ENCODE results near the gene TNFRSF8. TPM values are rescaled to one million over a fixed set of nuclear protein-coding genes. Genes with fewer than 3 reads are reported as not detected.
A peak's percentile ranks its signal among the peaks of the same experiment; 100 is the strongest.

TNFRSF8 gene
- total RNA-seq, 1 experiment from 2014 or later, result 2.9 TPM

DNA sequence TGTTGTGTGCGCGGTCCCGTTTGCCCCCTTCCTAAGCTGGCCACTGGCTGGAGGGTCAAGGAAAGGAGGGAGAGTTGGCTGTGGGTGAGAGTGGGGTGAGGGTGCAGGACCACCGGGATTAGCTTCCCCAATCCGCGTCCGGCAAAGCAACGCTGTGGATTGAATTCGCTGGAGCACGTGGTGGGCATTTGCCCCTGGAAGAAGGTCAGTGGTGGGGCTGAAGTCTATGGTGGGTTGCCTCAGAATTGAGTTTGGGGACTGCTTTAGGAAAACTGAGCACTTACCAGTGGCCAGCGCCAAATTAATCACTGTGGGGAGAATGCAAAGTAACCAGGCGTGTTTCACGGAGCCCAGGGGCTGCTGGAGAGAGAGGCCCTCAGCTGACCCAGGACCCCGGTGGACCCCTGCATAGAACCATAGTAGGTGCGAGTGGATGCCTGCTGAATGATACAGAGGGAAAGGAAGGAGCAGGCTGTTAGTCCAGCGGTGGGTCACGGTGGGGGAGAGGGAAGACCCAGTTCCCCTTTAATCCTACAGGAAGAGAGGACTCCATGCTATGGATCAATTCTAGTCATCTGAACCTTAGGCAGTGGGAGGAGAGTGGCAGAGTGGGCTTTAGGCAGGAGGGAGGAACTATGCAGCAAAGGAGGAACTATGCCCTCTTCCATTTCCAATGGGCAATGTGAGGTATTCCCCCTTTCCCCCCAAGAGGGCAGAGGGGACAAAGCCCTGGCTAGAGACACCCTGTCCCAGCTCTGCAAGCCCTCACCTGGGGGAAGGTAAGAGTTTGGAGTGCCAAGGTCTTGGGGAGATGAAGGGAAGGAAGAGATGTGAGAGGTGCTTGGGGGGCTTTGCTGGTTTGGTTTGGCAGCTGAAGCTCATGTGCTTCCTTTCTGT lies 1.2 kb downstream of the TNFRSF8 start:
- TF ChIP-seq, protein P1, sequence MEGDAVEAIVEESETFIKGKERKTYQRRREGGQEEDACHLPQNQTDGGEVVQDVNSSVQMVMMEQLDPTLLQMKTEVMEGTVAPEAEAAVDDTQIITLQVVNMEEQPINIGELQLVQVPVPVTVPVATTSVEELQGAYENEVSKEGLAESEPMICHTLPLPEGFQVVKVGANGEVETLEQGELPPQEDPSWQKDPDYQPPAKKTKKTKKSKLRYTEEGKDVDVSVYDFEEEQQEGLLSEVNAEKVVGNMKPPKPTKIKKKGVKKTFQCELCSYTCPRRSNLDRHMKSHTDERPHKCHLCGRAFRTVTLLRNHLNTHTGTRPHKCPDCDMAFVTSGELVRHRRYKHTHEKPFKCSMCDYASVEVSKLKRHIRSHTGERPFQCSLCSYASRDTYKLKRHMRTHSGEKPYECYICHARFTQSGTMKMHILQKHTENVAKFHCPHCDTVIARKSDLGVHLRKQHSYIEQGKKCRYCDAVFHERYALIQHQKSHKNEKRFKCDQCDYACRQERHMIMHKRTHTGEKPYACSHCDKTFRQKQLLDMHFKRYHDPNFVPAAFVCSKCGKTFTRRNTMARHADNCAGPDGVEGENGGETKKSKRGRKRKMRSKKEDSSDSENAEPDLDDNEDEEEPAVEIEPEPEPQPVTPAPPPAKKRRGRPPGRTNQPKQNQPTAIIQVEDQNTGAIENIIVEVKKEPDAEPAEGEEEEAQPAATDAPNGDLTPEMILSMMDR (conservative IDR thresholded peaks at IDR 0.05), result no peak
- peaks cover 55% of the 10 kb centered on the region for H3K27me3 Mint-ChIP-seq (ENCODE audit: low read depth)
- H3K4me1 Mint-ChIP-seq, result peaks cover 34 to 53% of the 10 kb centered on the region in 2 experiments
- peaks cover 4 to 6% of the 10 kb centered on the region in 2 experiments; a peak in 4 of 5 replicates for H3K9me3 Mint-ChIP-seq
- no peak for DNase-seq
- Histone ChIP-seq H4K91ac (ENCODE audit: insufficient read length, low read depth, low read length) (no peak overlapping the region), H4K5ac (ENCODE audit: insufficient read length, low read depth, low read length) (no peak overlapping the region), H3K79me2 (ENCODE audit: insufficient read depth, low read length) (no peaks in the 10 kb centered on the region), H3K56ac (ENCODE audit: insufficient read length, low read depth, low read length) (no peak overlapping the region), H3K27ac (ENCODE audit: insufficient read length, low read depth, low read length) (no peak overlapping the region), H2BK12ac (ENCODE audit: insufficient read length, low read depth, low read length) (no peak overlapping the region), H3K4ac (ENCODE audit: low read depth, low read length) (no peak overlapping the region), H3K27me3 (ENCODE audit: insufficient read depth, low read length) (peaks cover 2% of the 10 kb centered on the region; the same call in 1 of the 2 replicates), H2AK5ac (ENCODE audit: insufficient read length, low read length) (no peak overlapping the region), H2BK20ac (ENCODE audit: low read depth, low read length, poor library complexity, severe bottlenecking) (no peak overlapping the region), H3K14ac (ENCODE audit: insufficient read depth, low read length) (0 out of 2 replicates have a peak overlapping the region, but pooled peaks have one; percentile 78), H3K23me2 (ENCODE audit: insufficient read length, low read depth, low read length, poor library complexity, severe bottlenecking) (peaks cover 16% of the 10 kb centered on the region), H2BK15ac (ENCODE audit: low read depth, low read length) (no peak overlapping the region), H3K18ac (ENCODE audit: insufficient read length, low read depth, low read length) (peak overlapping the region; percentile 12), H3K9ac (ENCODE audit: extremely low read depth, insufficient read length, low read length) (peak overlapping the region; percentile 14), H3K9me3 (ENCODE audit: control insufficient read depth, low read depth, low read length) (no peaks in the 10 kb centered on the region), H3K79me1 (ENCODE audit: insufficient read depth, low read depth, low read length, poor library complexity, severe bottlenecking) (no peaks in the 10 kb centered on the region), H3K4me1 (ENCODE audit: insufficient read depth, low read length) (peaks cover 11% of the 10 kb centered on the region; the same call in 1 of the 2 replicates), H2BK5ac (ENCODE audit: insufficient read length, low read length) (no peak overlapping the region), H3T11ph (ENCODE audit: low read length) (no peak overlapping the region), H4K20me1 (ENCODE audit: control insufficient read depth, insufficient read depth, insufficient read length) (peaks cover under 1% of the 10 kb centered on the region), H4K8ac (replicated peaks; ENCODE audit: insufficient read length, low read depth, low read length) (no peak overlapping the region), H3K23ac (ENCODE audit: insufficient read length, low read depth, low read length) (no peak overlapping the region), H2AFZ (ENCODE audit: low read length) (no peak overlapping the region), H3K4me2 (ENCODE audit: insufficient read depth, insufficient read length, low read length) (peak overlapping the region; percentile 44), H2BK120ac (ENCODE audit: low read depth, low read length, poor library complexity, severe bottlenecking) (no peak overlapping the region)
- peaks cover 0 to under 1% (median 0%) of the 10 kb centered on the region in 3 experiments; a peak in 3 of 7 replicates for H3K36me3 Mint-ChIP-seq (ENCODE audit: insufficient read depth in 1 of 3, low read depth in 3 of 3)
- peak overlapping the region; percentile 64 to 79 for H3K4me3 Mint-ChIP-seq
- WGBS (ENCODE audit: extremely low coverage, insufficient read length, low lambda C conversion rate), result no CpG with 5 or more reads among the region's 17 CpGs
- no peak overlapping the region for H3K27ac Mint-ChIP-seq
